ENCODE results near the gene ST6GAL1. TPM values are rescaled to one million over a fixed set of nuclear protein-coding genes. Genes with fewer than 3 reads are reported as not detected.
"Not testable (repeated sequence)": the region's sequence is repeated elsewhere in the genome, so short reads cannot be mapped to it uniquely, and the experiment has no call there.

Gene ST6GAL1
- total RNA-seq, 1 donor from 2014 or later, result 156 TPM

- Mint-ChIP-seq H3K4me3 (ENCODE audit: unreplicated experiment) (no peak overlapping the region), H3K27ac (ENCODE audit: unreplicated experiment) (no peak overlapping the region), H3K36me3 (ENCODE audit: unreplicated experiment) (no peaks in the 10 kb centered on the region), H3K27me3 (ENCODE audit: unreplicated experiment) (peaks cover 7% of the 10 kb centered on the region), H3K9me3 (ENCODE audit: unreplicated experiment) (peaks cover 6% of the 10 kb centered on the region), H3K4me1 (ENCODE audit: low read depth, unreplicated experiment) (peaks cover 24% of the 10 kb centered on the region)
- no peak for DNase-seq
- TF ChIP-seq, protein P1, sequence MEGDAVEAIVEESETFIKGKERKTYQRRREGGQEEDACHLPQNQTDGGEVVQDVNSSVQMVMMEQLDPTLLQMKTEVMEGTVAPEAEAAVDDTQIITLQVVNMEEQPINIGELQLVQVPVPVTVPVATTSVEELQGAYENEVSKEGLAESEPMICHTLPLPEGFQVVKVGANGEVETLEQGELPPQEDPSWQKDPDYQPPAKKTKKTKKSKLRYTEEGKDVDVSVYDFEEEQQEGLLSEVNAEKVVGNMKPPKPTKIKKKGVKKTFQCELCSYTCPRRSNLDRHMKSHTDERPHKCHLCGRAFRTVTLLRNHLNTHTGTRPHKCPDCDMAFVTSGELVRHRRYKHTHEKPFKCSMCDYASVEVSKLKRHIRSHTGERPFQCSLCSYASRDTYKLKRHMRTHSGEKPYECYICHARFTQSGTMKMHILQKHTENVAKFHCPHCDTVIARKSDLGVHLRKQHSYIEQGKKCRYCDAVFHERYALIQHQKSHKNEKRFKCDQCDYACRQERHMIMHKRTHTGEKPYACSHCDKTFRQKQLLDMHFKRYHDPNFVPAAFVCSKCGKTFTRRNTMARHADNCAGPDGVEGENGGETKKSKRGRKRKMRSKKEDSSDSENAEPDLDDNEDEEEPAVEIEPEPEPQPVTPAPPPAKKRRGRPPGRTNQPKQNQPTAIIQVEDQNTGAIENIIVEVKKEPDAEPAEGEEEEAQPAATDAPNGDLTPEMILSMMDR (IDR thresholded peaks at IDR 0.05; ENCODE audit: partially characterized antibody, unreplicated experiment), result no peak
These were observed 92.2 kb downstream of the ST6GAL1 start for GRCh38 chr3:187022403-187023029.

GRCh38 chr3:187023340-187023739, 93.0 kb downstream of the ST6GAL1 start:
- H3K4me1 Mint-ChIP-seq (ENCODE audit: low read depth, unreplicated experiment), result peaks cover 16% of the 10 kb centered on the region
- H3K9me3 Mint-ChIP-seq (ENCODE audit: unreplicated experiment); H3K27ac Mint-ChIP-seq (ENCODE audit: unreplicated experiment); DNase-seq; H3K36me3 Mint-ChIP-seq (ENCODE audit: unreplicated experiment); H3K4me3 Mint-ChIP-seq (ENCODE audit: unreplicated experiment); H3K27me3 Mint-ChIP-seq (ENCODE audit: unreplicated experiment): not testable (repeated sequence)

DNA sequence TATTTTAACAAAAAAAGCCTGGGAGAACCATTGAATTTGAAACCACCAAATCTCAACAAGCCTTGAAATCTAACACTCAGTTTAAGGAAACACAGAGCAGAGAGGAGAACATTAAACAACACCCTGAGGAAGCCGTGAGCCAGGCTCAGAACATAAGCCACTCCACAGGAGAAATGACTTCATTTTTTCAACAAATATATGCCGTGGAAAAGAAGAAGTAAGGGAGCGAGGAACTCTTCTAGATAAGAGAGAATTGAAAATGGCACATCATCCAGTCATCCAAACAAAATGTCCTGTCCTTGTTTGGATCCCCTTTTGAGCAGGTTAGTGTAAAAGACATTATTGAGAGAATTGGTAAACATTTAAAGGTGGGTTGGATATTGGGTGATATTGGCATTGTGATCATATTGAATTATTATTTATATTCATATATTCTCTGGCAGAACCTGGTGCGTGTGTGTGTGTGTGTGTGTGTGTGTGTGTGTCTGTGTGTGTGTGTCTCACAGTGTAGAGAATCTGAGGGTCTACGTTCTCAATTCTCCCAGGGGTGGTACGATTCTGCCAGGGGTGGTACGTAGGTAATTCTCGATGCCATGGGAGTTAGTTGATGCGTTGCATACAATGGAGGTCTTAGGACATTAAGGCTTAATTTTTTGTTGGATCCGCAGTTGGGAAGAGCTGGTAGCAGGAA, 94.4 kb downstream of the ST6GAL1 start:
- Mint-ChIP-seq H3K27ac (ENCODE audit: unreplicated experiment) (no peak overlapping the region), H3K4me1 (ENCODE audit: low read depth, unreplicated experiment) (peaks cover 10% of the 10 kb centered on the region), H3K36me3 (ENCODE audit: unreplicated experiment) (no peaks in the 10 kb centered on the region), H3K4me3 (ENCODE audit: unreplicated experiment) (no peak overlapping the region), H3K9me3 (ENCODE audit: unreplicated experiment) (peaks cover 8% of the 10 kb centered on the region), H3K27me3 (ENCODE audit: unreplicated experiment) (peaks cover 6% of the 10 kb centered on the region)
- no peak for DNase-seq
- TF ChIP-seq, protein P1 (IDR thresholded peaks at IDR 0.05; ENCODE audit: partially characterized antibody, unreplicated experiment), result no peak

- no peak for DNase-seq
- Mint-ChIP-seq H3K4me1 (ENCODE audit: low read depth, unreplicated experiment) (peaks cover 10% of the 10 kb centered on the region), H3K27ac (ENCODE audit: unreplicated experiment) (no peak overlapping the region), H3K36me3 (ENCODE audit: unreplicated experiment) (no peaks in the 10 kb centered on the region), H3K4me3 (ENCODE audit: unreplicated experiment) (no peak overlapping the region), H3K9me3 (ENCODE audit: unreplicated experiment) (peaks cover 10% of the 10 kb centered on the region), H3K27me3 (ENCODE audit: unreplicated experiment) (peaks cover 8% of the 10 kb centered on the region)
- TF ChIP-seq, protein P1 (IDR thresholded peaks at IDR 0.05; ENCODE audit: partially characterized antibody, unreplicated experiment), result no peak
These were observed 94.9 kb downstream of the ST6GAL1 start for GRCh38 chr3:187025254-187025655.

DNA sequence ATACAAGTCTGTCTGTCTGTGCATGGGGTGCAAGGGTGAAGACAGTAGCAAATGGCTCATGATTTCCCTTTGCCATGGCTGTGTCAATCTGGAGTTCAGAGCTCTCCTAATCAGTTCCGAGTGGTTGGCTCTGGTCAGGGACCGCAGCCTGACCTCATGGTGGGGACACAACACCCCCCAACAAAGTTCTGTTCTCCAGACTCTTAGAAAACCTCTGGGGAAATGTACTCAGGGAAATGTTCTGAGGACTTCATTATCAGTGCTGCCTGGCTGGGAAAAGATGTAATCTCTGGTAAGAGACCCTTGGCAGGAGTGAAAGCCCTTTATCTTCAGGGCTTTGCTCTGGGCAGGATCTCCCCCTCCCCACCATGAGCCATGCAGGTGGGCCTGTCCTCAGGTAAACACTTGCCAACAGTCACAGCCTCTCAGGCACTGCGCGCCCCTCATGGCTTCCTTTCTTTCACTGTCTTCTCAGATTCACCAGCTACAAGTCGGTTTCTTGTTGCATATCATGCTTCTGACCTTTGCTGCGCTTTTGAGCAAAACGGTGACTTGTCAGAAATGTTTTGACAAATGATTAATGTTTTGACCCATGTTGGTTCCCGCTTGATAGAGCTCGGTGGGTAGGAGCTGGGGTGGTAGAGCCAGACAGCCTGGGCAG, 95.5 kb downstream of the ST6GAL1 start:
- DNase-seq, result no peak
- Mint-ChIP-seq H3K36me3 (ENCODE audit: unreplicated experiment) (no peaks in the 10 kb centered on the region), H3K27ac (ENCODE audit: unreplicated experiment) (peak overlapping the region; percentile 36), H3K9me3 (ENCODE audit: unreplicated experiment) (peaks cover 10% of the 10 kb centered on the region), H3K4me3 (ENCODE audit: unreplicated experiment) (no peak overlapping the region), H3K4me1 (ENCODE audit: low read depth, unreplicated experiment) (peaks cover 10% of the 10 kb centered on the region), H3K27me3 (ENCODE audit: unreplicated experiment) (peaks cover 8% of the 10 kb centered on the region)
- TF ChIP-seq, protein P1 (IDR thresholded peaks at IDR 0.05; ENCODE audit: partially characterized antibody, unreplicated experiment), result no peak
